NCI-H2171 (cell line): ENCODE results near the gene RSF1.

ENCODE experiments used
- DNase-seq: peaks from one replicate; lab custom pipeline; 2025; lab: John Stamatoyannopoulos, UW

The RSF1 gene

DNA sequence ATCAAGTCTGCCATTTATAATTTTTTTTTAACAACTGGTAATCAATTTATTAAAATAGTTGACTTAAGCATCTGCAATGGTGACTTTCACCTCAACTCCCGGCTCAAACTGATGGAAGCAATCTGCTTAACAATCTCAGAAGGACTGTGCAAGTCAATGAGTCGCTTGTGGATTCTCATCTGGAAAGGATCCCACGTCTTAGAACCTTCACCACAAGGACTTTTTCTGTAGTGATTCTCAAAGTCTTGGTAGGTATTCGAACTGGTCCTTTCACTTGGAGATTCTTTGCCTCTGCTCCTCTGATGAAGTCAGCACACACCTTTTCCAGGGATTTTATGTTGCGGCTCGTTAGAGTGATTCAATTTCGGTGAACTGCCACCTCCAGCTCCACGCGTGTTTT lies 7.3 kb downstream of the RSF1 start:
- DNase-seq: no peak

DNA sequence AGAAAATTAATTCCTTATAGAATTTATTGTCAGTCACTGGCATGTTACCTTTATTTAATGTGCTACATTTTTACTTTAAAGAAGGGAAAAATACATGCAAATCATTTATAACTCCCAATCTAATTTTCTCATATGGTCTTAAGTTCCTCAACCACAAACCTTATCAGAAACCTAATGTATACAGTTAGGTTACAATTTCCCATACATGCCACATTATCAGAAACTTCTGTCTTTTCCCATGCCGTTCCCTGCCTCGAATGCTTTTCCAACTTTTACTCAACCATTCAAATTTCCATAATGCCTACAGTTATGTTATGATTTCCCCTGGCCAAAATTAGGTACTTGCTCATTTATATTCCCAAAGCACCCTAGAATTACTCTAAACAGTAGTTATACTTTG lies 13.5 kb downstream of the RSF1 start:
- no peak for DNase-seq

- DNase-seq: no peak
These were observed 14.1 kb downstream of the RSF1 start for GRCh38 chr11:77806415-77806814.

DNA sequence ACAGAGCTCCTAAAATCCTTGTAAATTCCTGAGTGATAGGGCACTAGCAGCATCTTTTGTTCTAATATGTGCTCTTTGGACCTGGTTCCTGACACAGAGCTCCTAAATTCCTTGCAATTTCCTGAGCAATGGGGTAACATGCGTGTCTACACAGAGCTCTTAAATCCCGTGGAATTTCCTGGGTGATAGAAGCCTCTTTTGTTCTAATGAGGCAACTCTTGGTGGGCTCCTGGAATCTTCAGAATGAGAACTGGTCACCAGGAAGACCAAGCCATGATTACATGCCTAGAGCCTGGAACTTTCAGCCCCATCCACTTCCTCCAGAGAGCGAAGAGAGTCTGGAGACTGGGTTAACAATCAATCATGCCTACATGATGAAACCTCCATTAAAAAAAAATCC lies 19.0 kb downstream of the RSF1 start:
- no peak for DNase-seq

- no peak for DNase-seq
These were observed 20.1 kb downstream of the RSF1 start for GRCh38 chr11:77800449-77800848.

DNA sequence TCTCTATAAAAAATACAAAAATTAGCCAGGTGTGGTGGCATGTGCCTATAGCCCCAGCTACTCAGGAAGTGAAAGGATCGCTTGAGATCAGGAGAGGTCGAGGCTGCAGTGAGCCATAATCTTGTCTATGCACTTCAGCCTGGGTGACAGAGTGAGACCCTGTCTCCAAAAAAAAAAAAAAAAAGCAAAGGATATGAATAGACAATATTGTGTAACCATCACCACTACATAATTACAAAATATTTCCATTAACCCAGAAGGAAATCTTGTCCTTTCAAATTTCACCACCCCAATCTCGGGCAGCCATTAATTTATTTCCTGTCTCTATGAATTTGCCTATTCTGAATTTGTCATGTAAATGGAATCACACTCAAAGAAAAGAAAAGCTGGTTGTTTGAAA lies 21.2 kb downstream of the RSF1 start:
- no peak for DNase-seq

- no peak for DNase-seq
These were observed 26.6 kb downstream of the RSF1 start for GRCh38 chr11:77793972-77794371.

DNA sequence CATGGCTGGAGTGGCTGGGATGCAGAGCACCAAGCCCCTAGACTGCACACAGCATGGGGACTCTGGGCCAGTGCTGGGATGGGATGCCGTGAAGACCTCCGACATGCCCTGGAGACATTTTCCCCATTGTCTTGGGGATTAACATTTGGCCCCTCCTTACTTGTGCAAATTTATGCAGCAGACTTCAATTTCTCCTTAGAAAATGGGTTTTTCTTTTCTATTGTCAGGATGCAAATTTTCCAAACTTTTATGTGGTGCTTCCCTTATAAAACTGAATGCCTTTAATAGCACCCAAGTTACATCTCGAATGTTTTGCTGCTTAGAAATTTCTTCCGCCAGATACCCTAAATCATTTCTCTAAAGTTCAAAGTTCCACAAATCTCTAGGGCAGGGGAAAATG lies 29.2 kb downstream of the RSF1 start:
- no peak for DNase-seq

DNA sequence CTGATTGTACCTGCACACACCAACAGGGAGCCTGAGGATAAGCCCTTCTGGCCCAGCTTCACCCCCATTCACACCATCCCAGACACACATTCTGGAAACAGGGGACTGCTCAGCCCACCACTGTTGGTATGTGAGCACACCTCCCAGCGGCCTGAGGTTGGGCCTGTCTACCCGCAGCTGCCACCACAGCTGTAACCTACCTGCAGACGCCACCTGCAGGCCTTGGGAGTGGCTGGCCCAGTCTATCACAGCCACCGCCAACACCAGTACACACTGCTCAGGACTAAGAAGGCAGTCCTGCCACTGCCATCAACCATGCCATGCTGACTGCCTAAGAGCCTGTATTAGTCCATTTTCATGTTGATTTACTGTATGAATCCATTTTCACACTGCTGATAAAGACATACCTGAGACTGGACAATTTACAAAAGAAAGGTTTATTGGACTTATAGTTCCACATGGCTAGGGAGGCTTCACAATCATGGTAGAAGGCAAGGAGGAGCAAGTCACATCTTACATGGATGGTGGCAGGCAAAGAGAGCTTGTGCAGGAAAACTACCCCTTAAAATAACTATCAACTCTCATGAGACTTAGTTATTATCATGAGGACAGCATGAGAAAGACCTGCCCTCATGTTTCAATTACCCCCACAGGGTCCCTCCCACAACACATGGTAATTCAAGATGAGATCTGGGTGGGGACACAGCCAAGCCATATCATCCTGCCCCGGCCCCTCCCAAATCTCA lies 30.6 kb downstream of the RSF1 start:
- DNase-seq: no peak

DNA sequence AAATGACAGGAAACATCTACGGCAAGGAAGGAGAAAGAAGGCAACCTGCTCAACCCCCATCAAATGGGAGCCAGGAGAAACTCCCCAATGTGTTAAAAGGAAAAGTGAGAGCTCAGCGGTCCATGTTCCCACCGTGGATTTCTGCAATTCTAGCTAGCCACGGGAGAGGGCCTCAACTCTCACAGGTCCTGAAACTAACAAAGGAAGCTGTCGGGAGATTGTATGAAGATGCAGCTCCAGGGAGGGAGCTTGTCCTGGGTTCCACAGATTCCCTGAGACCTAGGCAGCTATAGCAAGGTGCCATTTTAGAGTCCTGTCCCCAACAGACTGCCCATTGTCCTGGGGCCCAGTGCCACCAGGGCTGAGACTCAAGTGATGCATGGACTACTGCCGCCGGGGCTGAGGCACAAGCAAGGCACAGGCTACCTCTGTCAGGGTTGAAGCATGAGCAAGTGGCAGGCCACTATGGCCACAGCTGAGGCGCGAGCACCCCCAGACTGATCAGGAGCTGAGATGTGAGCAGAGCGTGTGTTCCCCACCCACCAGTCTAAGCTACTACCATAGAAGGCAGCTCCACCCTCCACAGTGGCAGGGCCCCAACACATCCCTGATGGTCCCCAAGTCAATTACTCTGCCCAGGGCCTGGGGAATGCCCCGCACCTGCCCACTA lies 31.3 kb downstream of the RSF1 start:
- no peak for DNase-seq

DNA sequence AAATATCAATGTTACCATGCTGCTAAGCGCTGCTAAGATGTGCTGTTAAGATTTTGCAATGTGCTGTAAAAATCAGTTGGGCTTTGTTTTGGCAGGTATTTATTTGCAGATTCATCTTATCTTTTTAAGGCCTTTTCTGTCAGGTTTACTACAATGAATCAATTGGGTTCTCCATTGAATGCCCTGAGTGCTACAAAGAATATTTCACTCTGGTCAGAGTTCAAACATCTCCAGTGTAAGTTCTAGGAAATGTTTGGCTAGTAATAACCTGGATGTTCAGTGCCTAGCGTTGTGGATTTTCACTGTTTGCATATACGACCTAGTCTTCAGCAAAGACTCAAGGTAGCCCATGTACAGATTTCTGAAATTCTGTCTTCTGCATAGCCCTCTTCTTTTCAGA lies 36.0 kb downstream of the RSF1 start:
- DNase-seq: no peak

GRCh38 chr11:77783025-77783424 lies 37.5 kb downstream of the RSF1 start:
- no peak for DNase-seq

DNA sequence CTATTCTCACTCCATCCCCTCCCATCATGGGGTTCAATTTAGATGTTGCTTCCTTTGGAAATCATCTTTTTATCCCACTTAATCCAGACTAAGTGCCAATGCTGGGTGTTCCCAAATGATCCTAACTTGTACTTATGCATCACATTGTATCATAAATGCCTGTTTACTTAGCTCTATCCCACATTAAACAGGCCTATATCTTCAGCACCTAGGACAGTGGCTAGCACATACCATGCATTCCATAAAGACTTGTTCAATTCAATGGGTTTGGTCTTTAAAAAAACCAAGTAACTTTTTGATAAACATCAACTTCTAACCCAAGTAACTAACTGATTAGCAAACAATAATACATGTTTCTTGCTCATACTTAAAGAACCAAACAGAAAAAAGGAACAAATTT lies 40.6 kb downstream of the RSF1 start:
- no peak for DNase-seq

- no peak for DNase-seq
These were observed 42.0 kb downstream of the RSF1 start for GRCh38 chr11:77778549-77778948.

GRCh38 chr11:77778118-77778517 lies 42.4 kb downstream of the RSF1 start:
- no peak for DNase-seq

DNA sequence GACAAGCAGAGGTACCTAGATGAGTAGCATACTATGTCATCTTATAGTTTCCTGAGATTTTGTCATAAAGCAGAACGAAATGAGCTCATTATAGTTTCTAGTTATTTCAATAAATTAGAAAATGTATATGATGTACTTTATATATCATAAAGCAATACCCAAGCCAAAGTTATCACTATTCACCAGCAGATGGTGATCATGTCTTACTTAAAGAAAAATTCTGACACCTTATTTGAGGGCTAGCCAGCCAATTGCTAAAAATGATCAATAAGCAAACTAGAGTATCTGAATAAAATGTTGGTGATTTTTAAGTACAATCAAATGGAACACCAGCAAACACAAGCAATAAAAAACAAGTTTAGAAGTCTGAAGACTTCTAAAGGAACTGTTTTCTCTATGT lies 44.1 kb downstream of the RSF1 start:
- peak; percentile 27 for DNase-seq

GRCh38 chr11:77775936-77776335 lies 44.6 kb downstream of the RSF1 start:
- no peak for DNase-seq

- DNase-seq: no peak
These were observed 49.4 kb downstream of the RSF1 start for GRCh38 chr11:77771135-77771534.

DNA sequence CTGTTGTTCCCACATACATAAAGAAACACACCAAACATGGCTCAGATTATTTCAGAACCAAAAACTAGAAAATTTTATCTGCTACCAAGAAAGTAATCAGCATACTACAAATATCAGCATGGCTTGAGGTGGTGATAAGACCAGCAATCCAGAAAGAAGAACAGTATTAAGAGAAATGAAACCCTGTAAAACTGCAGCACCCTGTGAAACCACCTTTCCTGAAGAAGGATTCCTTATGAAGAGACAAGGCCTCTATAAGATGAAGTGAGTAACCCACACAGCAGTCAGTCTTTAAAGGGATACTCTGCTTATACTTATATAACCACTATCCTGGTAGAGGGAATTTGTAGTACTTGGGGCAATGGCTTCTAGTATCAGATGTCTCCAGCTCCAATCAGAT lies 49.9 kb downstream of the RSF1 start:
- no peak for DNase-seq

DNA sequence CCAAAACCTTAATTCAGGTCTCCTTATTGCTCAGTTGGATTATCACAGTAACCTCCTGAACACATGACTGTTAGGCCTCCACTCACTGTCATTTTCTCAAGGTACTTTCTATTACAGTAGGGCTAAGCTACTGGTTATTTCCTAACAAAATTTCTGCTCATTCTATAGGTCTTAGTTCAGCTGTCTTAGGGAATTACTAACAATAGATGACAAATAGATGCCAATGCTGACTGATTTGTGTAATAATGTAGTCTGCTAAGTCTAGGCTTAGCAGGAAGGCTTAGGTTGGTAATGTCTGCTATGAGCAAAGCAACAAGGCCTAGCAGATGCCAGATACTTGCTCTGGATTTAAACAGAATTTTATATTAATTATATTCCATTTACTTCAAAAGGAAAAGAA lies 58.1 kb downstream of the RSF1 start:
- DNase-seq: no peak

DNA sequence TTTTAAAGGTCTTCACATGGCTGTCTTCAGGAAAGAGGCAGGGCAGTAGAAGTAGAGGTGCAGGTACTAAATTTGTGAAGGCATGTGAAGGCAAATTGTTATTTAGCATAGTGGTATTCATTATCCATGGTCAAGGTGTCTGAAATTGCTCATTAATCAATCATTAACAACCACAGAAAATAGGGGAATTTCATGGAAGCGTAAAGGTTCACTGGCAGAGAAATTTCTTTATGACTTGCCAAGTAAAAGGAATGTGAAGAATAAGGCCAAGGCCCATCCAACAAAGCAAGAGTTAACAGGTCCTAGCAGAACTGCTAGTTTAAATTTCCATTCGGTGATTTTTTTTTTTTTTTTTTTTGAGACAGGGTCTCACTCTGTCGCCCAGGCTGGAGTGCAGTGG lies 59.0 kb downstream of the RSF1 start:
- no peak for DNase-seq

DNA sequence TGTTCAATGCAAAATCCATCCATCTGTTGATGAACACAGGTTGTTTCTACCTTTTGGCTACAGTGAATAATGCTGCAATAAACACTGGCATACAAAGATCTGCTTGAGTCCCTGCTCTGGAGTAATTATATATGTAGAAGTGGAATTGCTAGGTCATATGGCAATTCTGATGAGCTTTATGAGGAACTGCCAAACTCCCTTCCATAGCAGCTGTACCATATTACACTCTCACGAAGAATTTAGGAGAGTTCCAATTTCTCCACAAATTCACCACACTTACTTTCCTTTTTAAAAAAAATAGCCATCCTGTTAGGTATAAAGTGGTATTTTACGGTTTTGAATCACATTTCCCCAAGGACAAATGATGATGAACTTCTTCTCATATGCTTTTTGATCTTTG lies 62.2 kb downstream of the RSF1 start:
- no peak for DNase-seq

DNA sequence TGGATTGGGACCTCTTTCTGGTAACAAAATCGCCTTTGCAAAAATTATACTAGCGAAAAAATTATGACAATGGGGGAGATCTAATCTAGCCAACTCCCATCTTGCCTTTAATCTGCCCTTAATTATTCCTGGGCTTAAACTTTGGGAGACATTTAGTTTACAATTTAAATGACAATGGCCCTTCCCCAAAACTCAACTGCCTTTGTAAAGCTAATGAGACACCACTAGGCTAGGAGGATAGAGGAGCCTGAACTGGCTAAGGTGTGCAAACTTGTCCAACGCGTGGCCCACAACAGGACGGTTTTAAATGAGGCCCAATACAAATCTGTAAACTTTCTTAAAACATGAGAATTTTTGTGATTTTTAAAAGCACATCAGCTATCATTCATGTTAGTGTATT lies 67.3 kb downstream of the RSF1 start:
- DNase-seq: no peak

- no peak for DNase-seq
These were observed 68.0 kb downstream of the RSF1 start for GRCh38 chr11:77752516-77752915.
